GM23338 (cell line): ENCODE data around the gene OR2F2.

Experiments used
- CREB1 ChIP-seq: fragments of 250-450 bp; sonication (Bioruptor Pico); IDR thresholded peaks from 2 replicates; pipeline ENCODE4 v1.5.0; 2020; ENCODE audit warnings: low read depth, mild to moderate bottlenecking, moderate library complexity
- CTCF ChIP-seq, 2 experiments: fragments of 200-600 bp in 1 of 2; sonication (generic) in 1 of 2; conservative IDR thresholded peaks; 2 replicates each; pipeline versions ENCODE4 v1.5.1 to v1.6.1; 2016 to 2017; ENCODE audit warnings: antibody characterized with exemption in 2 of 2, low read depth in 2 of 2, mild to moderate bottlenecking in 2 of 2, moderate library complexity in 1 of 2

GRCh38 chr7:143965280-143965679 is 30.2 kb downstream of the OR2F2 start:
- TF ChIP-seq CTCF (conservative IDR thresholded peaks at IDR 0.05; ENCODE audit: low read depth in 2 of 2): no peak
- no peak for TF ChIP-seq CREB1
